Endothelial cell of umbilical vein (primary cell): ENCODE measurements around the gene TSPAN33.

Source experiments
- JUN ChIP-seq: IDR thresholded peaks from 2 replicates; pipeline ENCODE4 v1.6.1; 2011; ENCODE audit warnings: borderline replicate concordance, low read depth; ENCODE audit not compliant: insufficient read length, insufficient read depth
- POLR2A ChIP-seq: IDR thresholded peaks from 2 replicates; pipeline ENCODE4 v1.6.1; 2012; ENCODE audit warnings: low read depth, mild to moderate bottlenecking, control low read depth, low read length
- POLR2AphosphoS5 ChIP-seq: IDR thresholded peaks from 2 replicates; pipeline ENCODE4 v1.6.1; 2012; ENCODE audit warnings: low read depth, mild to moderate bottlenecking, control low read depth, low read length, moderate library complexity; ENCODE audit not compliant: insufficient read depth

GRCh38 chr7:129168231-129169021 is 23.9 kb downstream of the TSPAN33 start:
- no peak for TF ChIP-seq POLR2AphosphoS5
- TF ChIP-seq JUN, result no peak
- TF ChIP-seq POLR2A, result no peak
